ENCODE data around the gene HDGF.
A peak's percentile ranks its signal among the peaks of the same experiment; 100 is the strongest.

The HDGF gene

GRCh38 chr1:156751451-156751756 lies at the start of gene HDGF:
TSS of gene HDGF (minus strand) at chr1:156751675. CDS start at chr1:156751429, 246 bp downstream.
- no peak for DNase-seq

GRCh38 chr1:156797212-156797871 lies 45.9 kb upstream of the HDGF start:
- peak; percentile 58 for DNase-seq

GRCh38 chr1:156796340-156797097 lies 45.0 kb upstream of the HDGF start:
- no peak for DNase-seq

DNA sequence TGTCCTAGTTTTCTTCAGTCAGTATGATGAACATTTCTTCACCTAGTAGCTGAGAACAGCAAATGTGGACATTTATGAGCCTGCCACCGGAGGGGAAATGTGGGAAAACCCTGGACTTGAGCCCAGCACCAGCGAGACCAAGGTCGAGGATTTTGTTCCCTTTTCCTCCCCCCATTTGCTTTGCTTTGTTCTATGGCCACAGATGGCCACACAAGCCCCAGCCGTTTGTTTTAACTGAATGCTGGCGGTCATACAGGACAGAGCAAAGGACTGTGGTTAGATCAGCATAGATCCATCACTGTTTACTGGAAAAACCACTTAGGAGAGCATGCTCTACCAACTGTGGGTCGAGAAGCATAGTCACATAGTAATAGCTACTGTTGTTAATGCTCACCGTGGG lies 44.3 kb upstream of the HDGF start:
- no peak for DNase-seq

DNA sequence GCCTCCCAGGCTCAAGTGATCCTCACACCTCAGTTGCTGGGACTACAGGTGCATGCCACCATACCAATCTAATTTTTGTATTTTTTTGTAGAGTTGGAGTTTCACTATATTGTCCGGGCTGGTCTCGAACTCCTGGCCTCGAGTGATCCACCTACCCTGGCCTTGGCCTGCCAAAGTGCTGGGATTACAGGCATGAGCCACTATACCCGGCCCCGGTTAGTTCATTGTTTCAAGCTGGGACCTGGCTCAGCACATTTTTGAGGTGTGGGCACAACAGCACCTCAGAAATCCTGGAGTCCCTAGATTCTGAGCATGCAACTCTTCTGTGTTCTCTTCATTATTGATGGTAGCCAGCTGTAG lies 43.9 kb upstream of the HDGF start:
- no peak for DNase-seq

DNA sequence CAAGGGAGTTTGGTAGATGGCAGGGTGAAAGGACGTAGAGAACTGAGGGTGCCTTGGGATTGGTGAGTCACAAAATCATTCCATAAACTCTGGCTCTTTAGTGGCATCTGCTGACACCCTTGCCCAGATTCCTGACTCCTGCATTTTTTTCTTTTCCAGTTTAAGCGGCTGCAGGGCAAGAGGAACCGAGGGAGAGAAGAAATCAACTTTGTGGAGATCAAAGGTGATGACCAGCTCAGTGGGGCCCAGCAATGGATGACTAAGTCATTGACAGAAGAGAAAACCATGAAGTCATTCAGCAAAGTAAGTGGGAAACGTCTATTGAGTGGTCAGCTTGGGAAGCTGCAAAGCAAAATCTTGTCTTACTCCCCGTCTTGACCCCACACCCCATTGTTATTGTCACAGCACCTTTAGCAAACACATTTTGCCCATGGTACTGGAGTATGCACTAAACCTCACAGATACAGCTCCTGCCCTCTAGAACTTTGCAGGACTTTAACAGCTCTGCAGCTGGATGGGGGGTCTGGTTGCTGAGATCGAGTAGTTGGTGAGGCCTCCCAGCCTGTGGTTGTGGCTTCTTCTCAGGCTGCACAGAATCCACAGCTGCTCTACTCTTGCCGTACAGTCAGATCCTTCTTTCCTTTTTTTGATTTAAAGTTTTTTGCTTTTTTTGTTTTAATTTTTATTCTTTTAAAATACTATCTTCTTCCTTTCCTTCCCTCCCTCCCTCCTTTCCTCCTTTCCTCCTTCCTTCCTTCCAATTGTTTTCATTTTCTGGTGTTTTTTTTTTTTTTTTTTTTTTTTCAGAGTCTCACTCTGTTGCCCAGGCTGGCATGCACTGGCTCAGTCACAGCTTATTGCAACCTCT lies 43.3 kb upstream of the HDGF start:
- DNase-seq = no peak

GRCh38 chr1:156789621-156790318 lies 38.3 kb upstream of the HDGF start:
- no peak for DNase-seq

- no peak for DNase-seq
These were observed 36.7 kb upstream of the HDGF start for GRCh38 chr1:156788136-156788535.

DNA sequence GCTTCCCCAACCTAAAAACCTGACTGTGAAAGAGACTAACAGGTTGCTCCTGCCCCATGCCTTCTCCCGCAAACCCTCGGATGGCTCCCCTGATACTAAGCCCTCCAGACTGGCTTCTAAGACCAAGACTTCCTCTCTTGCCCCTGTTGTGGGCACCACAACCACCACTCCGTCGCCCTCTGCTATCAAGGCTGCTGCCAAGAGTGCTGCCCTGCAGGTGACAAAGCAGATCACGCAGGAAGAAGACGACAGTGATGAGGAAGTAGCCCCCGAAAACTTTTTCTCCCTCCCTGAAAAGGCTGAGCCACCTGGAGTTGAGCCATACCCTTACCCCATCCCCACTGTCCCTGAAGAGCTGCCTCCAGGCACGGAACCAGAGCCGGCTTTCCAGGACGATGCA lies 35.2 kb upstream of the HDGF start:
- no peak for DNase-seq

DNA sequence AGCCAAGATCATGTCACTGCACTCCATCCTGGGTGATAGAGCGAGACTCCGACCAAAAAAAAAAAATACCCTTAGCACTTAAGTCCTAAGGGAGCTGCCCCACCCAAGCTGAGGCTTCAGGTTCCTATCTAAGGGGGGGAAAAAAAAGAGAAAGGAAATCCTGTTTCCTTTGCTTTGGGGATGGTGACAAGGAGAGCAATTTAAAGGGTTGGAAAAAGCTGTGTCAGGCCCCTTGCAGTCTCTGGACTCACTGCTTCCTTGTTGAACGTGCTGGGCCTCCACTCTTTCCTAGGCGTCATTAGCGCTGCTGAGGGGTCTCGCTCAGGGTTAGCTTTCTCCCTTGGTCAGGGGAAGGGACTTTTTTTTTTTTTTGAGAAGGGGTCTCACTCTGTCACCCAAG lies 34.0 kb upstream of the HDGF start:
- no peak for DNase-seq

DNA sequence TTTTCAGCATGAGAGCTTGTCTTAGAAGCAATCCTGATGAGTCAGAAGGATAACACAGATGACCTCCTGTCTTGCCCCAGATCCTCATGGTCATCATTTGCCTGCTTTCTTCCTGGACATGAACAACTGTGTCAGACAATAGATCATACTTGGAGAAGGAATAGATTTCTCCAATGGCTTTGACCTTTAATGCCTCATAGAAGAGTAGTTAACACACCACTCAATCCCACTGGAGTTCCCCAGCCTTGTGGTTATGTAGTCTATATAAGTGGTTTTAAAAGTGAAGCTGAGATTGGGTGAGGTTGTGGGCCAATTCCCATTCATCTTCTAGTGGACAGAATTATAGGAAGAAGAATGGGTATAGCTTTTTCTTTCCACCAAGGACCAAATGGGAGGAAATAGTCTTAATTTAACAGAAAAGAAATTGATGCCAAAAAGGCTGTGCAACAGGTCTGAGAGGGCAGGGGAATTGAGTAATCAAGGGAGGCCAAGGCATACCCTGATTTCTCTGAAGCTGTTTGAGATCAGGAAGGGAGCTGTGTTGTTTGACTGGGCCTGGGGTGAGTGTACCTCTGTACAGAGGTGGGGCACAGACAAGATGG lies 30.2 kb upstream of the HDGF start:
- DNase-seq = no peak

DNA sequence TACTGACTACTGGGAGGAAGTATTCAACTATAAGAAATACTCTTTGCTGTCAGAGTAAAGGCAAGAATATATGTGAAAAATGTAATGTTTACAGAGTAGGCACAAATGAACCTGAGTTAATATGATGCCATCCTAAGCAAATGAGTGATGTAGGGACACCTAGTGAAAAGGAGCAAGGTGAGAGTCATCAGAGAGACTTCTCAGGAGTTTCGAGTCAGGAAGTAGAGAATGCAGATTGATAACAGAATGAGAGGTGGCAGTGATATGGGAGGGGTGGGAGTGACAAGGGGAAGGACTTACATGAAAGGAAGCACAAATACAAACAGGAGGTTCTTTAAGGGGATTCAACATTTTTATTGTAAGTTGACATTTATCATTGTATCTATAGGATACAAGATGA lies 26.1 kb upstream of the HDGF start:
- no peak for DNase-seq

DNA sequence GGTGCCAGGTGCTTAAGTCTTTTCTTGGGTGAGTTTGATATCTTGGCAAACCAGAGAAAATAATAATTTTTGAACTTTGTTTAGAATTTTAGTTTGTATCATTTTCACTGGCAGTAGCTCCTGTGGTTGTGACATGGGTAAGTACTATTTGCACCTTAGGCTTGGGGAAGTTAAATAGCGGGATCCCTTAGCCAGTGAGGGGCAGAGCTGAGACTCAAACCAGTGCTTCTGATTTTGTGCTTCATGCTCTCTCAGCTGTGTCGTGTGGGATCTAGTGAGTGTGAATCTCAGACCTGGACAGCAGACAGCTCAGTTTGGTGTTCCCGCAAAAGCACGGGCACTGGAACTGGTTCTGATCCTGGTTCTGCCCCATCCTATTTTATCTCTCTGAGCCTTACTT lies 25.5 kb upstream of the HDGF start:
- no peak for DNase-seq

DNA sequence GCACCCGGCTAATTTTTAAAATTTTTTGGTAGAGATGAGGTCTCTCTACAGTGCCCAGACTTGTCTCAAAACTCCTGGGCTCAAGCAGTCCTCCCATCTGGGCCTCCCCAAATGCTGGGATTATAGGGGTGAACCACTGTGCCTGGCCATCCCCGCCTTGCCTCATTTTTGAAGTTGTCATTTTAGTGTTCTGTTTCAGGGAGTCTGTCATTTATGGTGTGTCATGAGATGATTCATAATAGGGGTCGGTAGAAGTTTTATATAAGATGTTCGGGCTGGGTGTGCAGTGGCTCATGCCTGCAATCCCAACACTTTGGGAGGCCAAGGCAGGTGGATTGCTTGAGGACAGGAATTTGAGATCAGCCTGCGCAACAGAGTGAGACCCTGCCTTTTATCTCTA lies 24.3 kb upstream of the HDGF start:
- no peak for DNase-seq

DNA sequence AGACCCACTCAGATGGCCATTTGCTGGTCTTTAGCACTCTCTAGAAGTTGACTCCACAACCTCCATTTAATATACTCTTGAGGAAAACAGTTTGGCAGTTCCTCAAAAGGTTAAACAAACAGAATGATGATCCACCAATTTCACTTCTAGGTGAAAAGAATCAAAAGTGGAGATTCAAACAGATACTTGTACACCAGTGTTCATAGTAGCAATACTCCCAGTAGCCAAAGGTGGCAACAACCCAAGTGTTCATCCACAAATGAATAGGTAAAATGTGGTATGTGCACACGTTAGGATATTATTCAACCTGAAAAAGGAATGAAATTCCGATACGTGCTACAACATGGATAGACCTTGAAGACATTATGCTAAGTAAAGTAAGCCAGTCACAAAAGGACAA lies 22.1 kb upstream of the HDGF start:
- no peak for DNase-seq

DNA sequence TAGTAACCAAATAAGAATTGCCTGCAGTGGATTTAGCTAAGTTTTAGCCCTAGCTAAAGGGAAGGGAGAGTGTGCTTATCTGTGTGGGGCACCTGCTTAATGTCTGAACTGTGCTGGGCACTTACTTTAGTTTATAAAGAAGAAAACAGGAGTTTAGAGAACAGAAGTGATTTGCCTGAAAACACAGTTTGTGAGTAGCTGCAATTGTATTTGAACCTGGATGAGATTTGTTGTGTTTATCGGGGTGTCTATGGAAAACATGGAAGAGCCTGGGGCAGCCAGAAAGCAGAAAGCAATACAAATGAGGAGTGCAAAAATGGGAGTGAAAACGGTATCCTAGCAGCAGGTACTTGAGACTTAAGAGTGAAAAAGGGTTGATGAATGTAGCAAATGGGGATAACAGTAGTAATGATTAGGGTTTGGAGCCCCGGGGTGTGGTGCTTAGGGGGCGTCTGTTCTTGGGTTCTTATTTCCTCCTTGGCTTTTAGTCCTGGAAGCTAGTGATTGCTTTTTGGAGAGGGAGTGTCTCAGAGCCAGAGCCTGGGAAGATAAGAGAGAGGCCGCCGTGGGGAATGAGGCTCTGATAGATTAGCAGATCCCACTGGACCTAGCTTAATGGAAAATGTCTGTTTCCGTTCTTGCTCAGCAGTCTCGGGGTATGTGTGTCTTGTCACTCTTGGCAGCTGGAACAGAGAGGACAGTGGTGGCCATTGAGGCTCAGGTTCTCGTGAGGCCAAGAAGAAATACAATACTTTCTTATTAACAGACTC lies 21.4 kb upstream of the HDGF start:
- no peak for DNase-seq

DNA sequence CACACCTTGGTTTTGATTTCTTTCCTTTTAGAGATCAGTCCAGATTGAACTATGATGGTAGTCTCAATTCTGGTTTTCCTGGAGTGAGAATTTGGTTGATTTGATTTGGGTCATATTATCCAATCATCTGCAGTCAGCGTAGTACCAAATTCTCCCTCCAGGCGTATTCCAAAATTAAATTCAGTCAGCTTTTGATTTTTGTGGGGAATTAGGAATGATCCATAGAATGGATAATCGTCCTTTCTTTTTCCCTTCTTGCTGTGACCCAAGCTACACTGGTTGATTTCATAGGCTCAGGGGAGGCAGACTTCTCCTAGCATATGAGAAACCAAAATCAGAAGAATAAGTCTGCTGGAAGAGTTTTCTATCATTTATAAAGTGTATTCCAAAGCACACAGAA lies 20.7 kb upstream of the HDGF start:
- no peak for DNase-seq

DNA sequence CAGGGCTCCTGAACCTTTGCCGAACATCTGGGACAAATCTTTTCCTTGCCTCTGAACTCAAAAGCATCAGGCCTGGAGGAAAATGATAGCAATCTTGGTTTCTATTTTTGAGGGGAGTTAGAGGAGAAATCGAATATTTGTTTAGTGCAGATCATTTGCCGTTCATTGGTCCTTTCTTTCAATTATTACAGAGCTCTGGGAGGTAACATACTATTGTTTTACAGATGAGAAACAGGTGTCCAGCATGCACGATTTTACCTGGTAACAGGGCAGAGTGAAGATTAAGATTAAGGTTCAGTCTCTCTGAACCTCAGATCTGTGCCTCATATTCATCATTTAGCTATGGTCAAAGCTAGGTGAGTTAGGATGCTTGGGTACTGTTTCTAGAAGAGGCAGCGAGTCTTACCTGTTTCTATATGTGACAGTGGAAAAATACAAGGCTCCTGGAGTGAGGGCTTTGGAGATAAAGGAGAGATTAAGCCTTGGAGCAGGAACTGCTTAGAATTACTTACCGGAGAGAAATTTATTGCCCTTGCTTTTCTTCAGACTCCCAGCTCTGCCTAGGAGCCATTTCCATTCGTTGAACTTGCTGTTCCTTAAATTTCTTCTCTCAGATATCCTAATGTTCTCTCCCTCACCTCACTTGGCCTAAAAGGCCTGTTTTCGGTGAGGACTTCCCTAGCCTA lies 17.3 kb upstream of the HDGF start:
- no peak for DNase-seq

DNA sequence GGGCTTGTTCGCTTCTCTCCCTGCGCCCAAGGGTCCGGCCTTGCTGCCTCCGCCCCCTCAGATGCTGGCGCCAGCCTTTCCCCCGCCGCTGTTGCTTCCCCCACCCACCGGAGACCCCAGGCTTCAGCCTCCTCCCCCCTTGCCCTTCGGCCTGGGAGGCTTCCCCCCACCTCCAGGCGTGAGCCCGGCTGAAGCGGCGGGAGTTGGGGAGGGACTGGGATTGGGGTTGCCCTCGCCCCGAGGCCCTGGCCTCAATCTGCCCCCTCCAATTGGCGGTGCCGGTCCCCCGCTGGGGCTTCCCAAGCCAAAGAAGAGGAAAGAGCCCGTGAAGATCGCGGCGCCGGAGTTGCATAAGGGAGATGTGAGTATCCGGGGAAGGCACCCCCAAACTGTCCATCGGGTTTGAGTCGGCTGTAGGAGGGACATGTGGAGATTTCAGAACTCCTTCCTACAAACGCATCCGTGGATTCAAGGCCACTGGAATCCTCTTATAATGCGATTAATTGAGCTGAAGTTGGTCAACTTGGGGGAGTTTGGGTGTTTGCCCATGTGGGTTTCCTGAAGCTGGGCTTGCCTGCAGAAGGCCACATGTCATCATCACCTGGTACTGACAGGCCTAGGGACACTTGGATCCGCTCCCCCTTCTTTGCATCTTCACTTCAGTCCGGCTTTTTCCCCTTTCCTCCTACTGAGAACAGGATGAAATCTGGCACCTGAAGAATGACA lies 16.6 kb upstream of the HDGF start:
- no peak for DNase-seq

- peak; percentile 93 for DNase-seq
These were observed 15.8 kb upstream of the HDGF start, which contains the start of gene PRCC for GRCh38 chr1:156767101-156767878. TSS of gene PRCC (plus strand) at chr1:156767535. CDS start at chr1:156767772, 237 bp downstream.
